DND-41 (cell line): Measurements from ENCODE around the gene ADTRP.

ENCODE experiments used
- ATAC-seq: fragments of 200-7000 bp; cut with Tn5 transposase; 3 replicates; pipeline ENCODE4 v1.9.1; 2021; ENCODE audit warnings: low read depth; ENCODE audit not compliant: insufficient read depth
- DNase-seq: peaks from one replicate; pipeline ENCODE4 v3.0.0-alpha.2; 2020
- H2AFZ ChIP-seq: 2 replicates; pipeline ENCODE4 v1.6.0; 2012; ENCODE audit warnings: low read depth, low read length
- H3K27ac ChIP-seq: 2 replicates; pipeline ENCODE4 v1.5.1; 2012; ENCODE audit warnings: low read length, inconsistent platforms
- H3K27me3 ChIP-seq: fragments of 200-600 bp; sonication (generic); 2 replicates; pipeline ENCODE4 v1.6.0; 2012; ENCODE audit warnings: low read length, mild to moderate bottlenecking, inconsistent platforms; ENCODE audit not compliant: insufficient read depth, poor library complexity
- H3K36me3 ChIP-seq: 2 replicates; pipeline ENCODE4 v1.5.1; 2012; ENCODE audit warnings: low read length, inconsistent platforms; ENCODE audit not compliant: insufficient read depth
- H3K4me1 ChIP-seq: 2 replicates; pipeline ENCODE4 v1.5.1; 2012; ENCODE audit warnings: mild to moderate bottlenecking, low read length; ENCODE audit not compliant: insufficient read depth
- H3K4me2 ChIP-seq: 2 replicates; pipeline ENCODE4 v1.6.0; 2012; ENCODE audit warnings: mild to moderate bottlenecking, moderate library complexity, low read length, inconsistent platforms; ENCODE audit not compliant: insufficient read depth
- H3K4me3 ChIP-seq, 2 experiments: fragments of 200-600 bp in 1 of 2; shearing (Covaris generic) in 1 of 2; 2 replicates each; pipeline ENCODE4 v1.5.1; 2012 to 2016; ENCODE audit warnings: inconsistent platforms in 2 of 2, low read length in 2 of 2, mild to moderate bottlenecking in 2 of 2, low read depth in 1 of 2, moderate library complexity in 1 of 2
- H3K79me2 ChIP-seq: 2 replicates; pipeline ENCODE4 v1.6.0; 2012; ENCODE audit warnings: low read length, inconsistent platforms; ENCODE audit not compliant: insufficient read depth
- H3K9ac ChIP-seq: 2 replicates; pipeline ENCODE4 v1.6.0; 2012; ENCODE audit warnings: low read depth, mild to moderate bottlenecking, inconsistent platforms, low read length, moderate library complexity
- H3K9me3 ChIP-seq: 2 replicates; pipeline ENCODE4 v1.5.1; 2012; ENCODE audit warnings: low read length, moderate library complexity, mild to moderate bottlenecking, inconsistent platforms; ENCODE audit not compliant: insufficient read depth, severe bottlenecking
- H4K20me1 ChIP-seq: 2 replicates; pipeline ENCODE4 v1.6.0; 2012; ENCODE audit warnings: low read length; ENCODE audit not compliant: insufficient read depth
- CTCF ChIP-seq: IDR thresholded peaks from 2 replicates; pipeline ENCODE4 v1.5.1; 2012; ENCODE audit warnings: borderline replicate concordance, low read length, moderate library complexity, mild to moderate bottlenecking; ENCODE audit not compliant: poor library complexity, severe bottlenecking; ENCODE audit errors: extremely low read depth
- EZH2 ChIP-seq: IDR thresholded peaks from 3 replicates; pipeline ENCODE4 v1.6.1; 2012; ENCODE audit warnings: borderline replicate concordance, low read depth, mild to moderate bottlenecking, moderate library complexity, low read length, inconsistent platforms; ENCODE audit not compliant: severe bottlenecking

The ADTRP gene

GRCh38 chr6:11763460-11764249 lies 14.9 kb downstream of the ADTRP start:
- H4K20me1 ChIP-seq = no peaks in the 10 kb centered on the region
- no peak overlapping the region for H2AFZ ChIP-seq
- H3K9me3 ChIP-seq = no peaks in the 10 kb centered on the region
- H3K4me2 ChIP-seq = no peak overlapping the region
- no peak overlapping the region for H3K4me3 ChIP-seq
- no peaks in the 10 kb centered on the region for H3K27me3 ChIP-seq
- no peaks in the 10 kb centered on the region for H3K79me2 ChIP-seq
- DNase-seq (no peak), ATAC-seq (no peak)
- no peaks in the 10 kb centered on the region for H3K4me1 ChIP-seq
- no peak for TF ChIP-seq CTCF
- TF ChIP-seq EZH2 = no peak
- no peaks in the 10 kb centered on the region for H3K36me3 ChIP-seq
- H3K9ac ChIP-seq = no peak overlapping the region
- H3K27ac ChIP-seq = no peak overlapping the region

GRCh38 chr6:11762794-11763459 lies 15.7 kb downstream of the ADTRP start:
- Histone ChIP-seq H3K4me1 (no peaks in the 10 kb centered on the region), H3K9me3 (no peaks in the 10 kb centered on the region)

GRCh38 chr6:11761744-11762620 lies 16.6 kb downstream of the ADTRP start:
- no peak for TF ChIP-seq CTCF
- no peak for TF ChIP-seq EZH2
- Histone ChIP-seq H3K27me3 (no peaks in the 10 kb centered on the region), H3K4me2 (no peak overlapping the region), H3K27ac (no peak overlapping the region), H3K9me3 (peaks cover 2% of the 10 kb centered on the region), H4K20me1 (no peaks in the 10 kb centered on the region), H3K9ac (no peak overlapping the region), H3K79me2 (no peaks in the 10 kb centered on the region), H3K4me3 (no peak overlapping the region), H2AFZ (no peak overlapping the region), H3K36me3 (no peaks in the 10 kb centered on the region), H3K4me1 (no peaks in the 10 kb centered on the region)
- no peak for DNase-seq
- ATAC-seq = no peak

More at GRCh38 chr6:11762794-11763459, 15.7 kb downstream of the ADTRP start:
- no peaks in the 10 kb centered on the region for H3K27me3 ChIP-seq
- H2AFZ ChIP-seq = no peak overlapping the region
- H3K27ac ChIP-seq = no peak overlapping the region
- H3K9ac ChIP-seq = no peak overlapping the region
- H3K4me2 ChIP-seq = no peak overlapping the region
- no peak for ATAC-seq
- H3K36me3 ChIP-seq = no peaks in the 10 kb centered on the region
- TF ChIP-seq CTCF (no peak), EZH2 (no peak)
- no peak overlapping the region for H3K4me3 ChIP-seq
- no peak for DNase-seq
- H4K20me1 ChIP-seq = no peaks in the 10 kb centered on the region
- no peaks in the 10 kb centered on the region for H3K79me2 ChIP-seq
